Sigmoid colon (tissue), 7 donors: ENCODE data around the gene DLAT. TPM values are rescaled to one million over a fixed set of nuclear protein-coding genes. Genes with fewer than 3 reads are reported as not detected.
"Not testable (repeated sequence)": the region's sequence is repeated elsewhere in the genome, so short reads cannot be mapped to it uniquely, and the experiment has no call there.

Experiments used
- DNase-seq: peaks from one replicate; pipeline ENCODE4 v3.0.0-alpha.2; 2019
- H3K27ac ChIP-seq, 4 donors: fragments of 200-600 bp; sonication (generic); one replicate each; pipeline ENCODE4 v1.5.1; 2016 to 2019; ENCODE audit warnings: mild to moderate bottlenecking in 1 of 4
- H3K27me3 ChIP-seq, 3 donors: fragments of 200-600 bp; sonication (generic); one replicate each; pipeline ENCODE4 v1.5.1; 2019; ENCODE audit warnings: mild to moderate bottlenecking in 1 of 3
- H3K36me3 ChIP-seq, 4 donors: fragments of 200-600 bp; sonication (generic); one replicate each; pipeline ENCODE4 v1.5.1; 2016 to 2019
- H3K4me1 ChIP-seq, 4 donors: fragments of 200-600 bp; sonication (generic); one replicate each; pipeline ENCODE4 v1.5.1; 2017 to 2019
- H3K4me3 ChIP-seq, 4 donors: fragments of 200-600 bp; sonication (generic); one replicate each; pipeline ENCODE4 v1.5.1; 2017 to 2019; ENCODE audit warnings: mild to moderate bottlenecking in 2 of 4, moderate library complexity in 1 of 4
- H3K9me3 ChIP-seq, 4 donors: fragments of 200-600 bp in 3 of 4; sonication (generic) in 3 of 4; one replicate each; pipeline versions ENCODE4 v1.5.1 to v1.6.1; 2013 to 2019
- EP300 ChIP-seq, 4 donors: sonication (generic); formaldehyde crosslinking; IDR thresholded peaks; one replicate each; pipeline ENCODE4 v1.6.1; 2017; ENCODE audit warnings: antibody characterized with exemption in 4 of 4
- POLR2A ChIP-seq, 2 donors: fragments of 450-650 bp; IDR thresholded peaks; one replicate each; pipeline ENCODE4 v1.6.1; 2016; ENCODE audit warnings: antibody characterized with exemption in 2 of 2, mild to moderate bottlenecking in 2 of 2, moderate library complexity in 2 of 2
- POLR2AphosphoS5 ChIP-seq, 4 donors: sonication (generic); formaldehyde crosslinking; IDR thresholded peaks; one replicate each; pipeline ENCODE4 v1.6.1; 2017; ENCODE audit warnings: antibody characterized with exemption in 4 of 4
- WGBS, 2 donors: extraction: QIAGEN DNeasy Blood & Tissue Kit; methylation state at CpG; one replicate each; pipeline ENCODE4 v1.1.7; 2013; 5-methylcytosine and 5-hydroxymethylcytosine counted together
- intact Hi-C: fragments of 100-400 bp; cut with DNase I; formaldehyde crosslinking; loops from one replicate; pipeline ENCODE4 v1.15.1; 2023
- polyA plus RNA-seq, 3 donors: library from polyadenylated mRNA; stranded (reverse); fragments of 200-250 nt; gene quantifications; one replicate each; pipeline ENCODE4 v1.2.3, GENCODE V29; 2013
- total RNA-seq, 4 donors: library from RNA; depleted of rRNA; stranded (reverse); fragments of >200 nt; gene quantifications; one replicate each; pipeline ENCODE4 v1.1.0, GENCODE V29; 2016
- TF ChIP-seq, protein P1 (sequence below), 4 experiments: fragments of 450-650 bp in 3 of 4; fragments of 200-600 bp in 1 of 4; IDR thresholded peaks; one replicate each; pipeline ENCODE4 v1.5.1; 2016 to 2019; ENCODE audit warnings: antibody characterized with exemption in 4 of 4, mild to moderate bottlenecking in 3 of 4, moderate library complexity in 2 of 4
- donor health status: healthy with polysubstance abuse.
- donor health status: Bipolar disorder and iron deficiency.
- donor health status: healthy.

DLAT gene
- total and polyA plus RNA-seq, 7 donors, result 23.2 to 49.0 (median 27.3) TPM

DNA sequence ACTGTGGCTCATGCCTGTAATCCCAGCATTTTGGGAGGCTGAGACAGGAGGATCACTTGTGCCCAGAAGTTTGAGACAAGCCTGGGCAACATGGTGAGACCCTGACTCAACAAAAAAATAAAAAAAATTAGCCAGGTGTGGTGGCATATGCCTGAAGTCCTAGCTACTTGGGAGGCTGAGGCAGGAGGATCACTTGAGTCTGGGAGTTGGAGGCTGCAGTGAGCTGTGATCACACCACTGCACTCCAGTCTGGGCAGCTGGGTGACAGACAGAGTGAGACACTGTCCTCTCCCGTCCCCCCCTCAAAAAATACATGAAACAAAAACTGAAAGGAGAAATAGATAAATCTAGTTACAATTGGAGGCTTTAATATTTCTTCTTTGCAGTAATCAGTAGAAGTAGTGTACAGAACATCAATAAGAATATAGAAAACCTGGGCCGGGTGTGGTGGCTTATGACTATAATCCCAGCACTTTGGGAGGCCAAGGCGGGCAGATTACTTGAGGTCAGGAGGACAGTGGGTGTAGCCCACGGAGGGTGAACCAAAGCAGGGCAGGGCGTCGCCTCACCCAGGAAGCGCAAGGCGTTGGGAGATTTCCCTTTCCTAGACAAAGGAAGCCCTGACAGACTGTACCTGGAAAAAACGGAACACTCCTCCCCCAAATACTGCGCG lies 19.6 kb upstream of the DLAT start:
- Histone ChIP-seq H3K27ac (no peak overlapping the region), H3K36me3 (peaks cover 18 to 45% (median 26%) of the 10 kb centered on the region in 4 donors), H3K4me1 (no peaks in the 10 kb centered on the region), H3K27me3 (no peaks in the 10 kb centered on the region), H3K4me3 (no peak overlapping the region), H3K9me3 (no peaks in the 10 kb centered on the region)
- 44 to 83% methylated on average over 11 of the region's 11 CpGs for WGBS, 2 donors
- no peak for TF ChIP-seq POLR2A (IDR thresholded peaks at IDR 0.05)
- TF ChIP-seq, protein P1, sequence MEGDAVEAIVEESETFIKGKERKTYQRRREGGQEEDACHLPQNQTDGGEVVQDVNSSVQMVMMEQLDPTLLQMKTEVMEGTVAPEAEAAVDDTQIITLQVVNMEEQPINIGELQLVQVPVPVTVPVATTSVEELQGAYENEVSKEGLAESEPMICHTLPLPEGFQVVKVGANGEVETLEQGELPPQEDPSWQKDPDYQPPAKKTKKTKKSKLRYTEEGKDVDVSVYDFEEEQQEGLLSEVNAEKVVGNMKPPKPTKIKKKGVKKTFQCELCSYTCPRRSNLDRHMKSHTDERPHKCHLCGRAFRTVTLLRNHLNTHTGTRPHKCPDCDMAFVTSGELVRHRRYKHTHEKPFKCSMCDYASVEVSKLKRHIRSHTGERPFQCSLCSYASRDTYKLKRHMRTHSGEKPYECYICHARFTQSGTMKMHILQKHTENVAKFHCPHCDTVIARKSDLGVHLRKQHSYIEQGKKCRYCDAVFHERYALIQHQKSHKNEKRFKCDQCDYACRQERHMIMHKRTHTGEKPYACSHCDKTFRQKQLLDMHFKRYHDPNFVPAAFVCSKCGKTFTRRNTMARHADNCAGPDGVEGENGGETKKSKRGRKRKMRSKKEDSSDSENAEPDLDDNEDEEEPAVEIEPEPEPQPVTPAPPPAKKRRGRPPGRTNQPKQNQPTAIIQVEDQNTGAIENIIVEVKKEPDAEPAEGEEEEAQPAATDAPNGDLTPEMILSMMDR (IDR thresholded peaks at IDR 0.05), result no peak
- no peak for TF ChIP-seq POLR2AphosphoS5 (IDR thresholded peaks at IDR 0.05)
- TF ChIP-seq EP300 (IDR thresholded peaks at IDR 0.05), result no peak
- intact Hi-C loops, result no loop called here
- DNase-seq, result no peak

DNA sequence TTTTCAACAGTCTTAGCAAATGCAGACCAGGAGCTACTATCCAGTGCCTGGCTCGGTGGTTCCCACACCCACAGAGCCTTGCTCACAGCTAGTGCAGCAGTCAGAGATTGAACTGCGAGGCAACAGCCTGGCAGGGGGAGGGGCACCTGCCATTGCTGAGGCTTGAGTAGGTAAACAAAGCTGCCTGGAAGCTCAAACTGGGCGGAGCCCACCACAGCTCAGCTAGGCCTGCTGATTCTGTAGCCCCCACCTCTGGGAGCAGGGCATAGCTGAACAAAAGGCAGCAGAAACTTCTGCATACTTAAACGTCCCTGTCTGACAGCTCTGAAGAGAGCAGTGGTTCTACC lies 19.1 kb upstream of the DLAT start:
- H3K4me3 ChIP-seq, H3K4me1 ChIP-seq, H3K27ac ChIP-seq, H3K9me3 ChIP-seq, intact Hi-C loops, DNase-seq, H3K27me3 ChIP-seq: not testable (repeated sequence)
- H3K36me3 ChIP-seq, result peaks cover 15 to 40% (median 21%) of the 10 kb centered on the region in 4 donors
- 46 to 80% methylated on average over 4 of the region's 4 CpGs for WGBS, 2 donors

DNA sequence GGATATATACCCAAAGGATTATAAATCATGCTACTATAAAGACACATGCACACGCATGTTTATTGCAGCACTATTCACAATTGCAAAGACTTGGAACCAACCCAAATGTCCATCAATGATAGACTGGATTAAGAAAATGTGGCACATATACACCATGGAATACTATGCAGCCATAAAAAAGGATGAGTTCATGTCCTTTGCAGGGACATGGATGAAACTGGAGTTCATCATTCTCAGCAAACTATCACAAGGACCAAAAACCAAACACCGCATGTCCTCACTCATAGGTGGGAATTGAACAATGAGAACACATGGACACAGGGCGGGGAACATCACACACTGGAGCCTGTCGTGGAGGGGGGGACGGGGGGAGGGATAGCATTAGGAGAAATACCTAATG lies 13.8 kb upstream of the DLAT start:
- H3K27me3 ChIP-seq, H3K9me3 ChIP-seq, DNase-seq, H3K36me3 ChIP-seq, H3K4me3 ChIP-seq, H3K4me1 ChIP-seq, H3K27ac ChIP-seq, intact Hi-C loops: not testable (repeated sequence)
- 77 to 88% methylated on average over 5 of the region's 5 CpGs for WGBS, 2 donors

DNA sequence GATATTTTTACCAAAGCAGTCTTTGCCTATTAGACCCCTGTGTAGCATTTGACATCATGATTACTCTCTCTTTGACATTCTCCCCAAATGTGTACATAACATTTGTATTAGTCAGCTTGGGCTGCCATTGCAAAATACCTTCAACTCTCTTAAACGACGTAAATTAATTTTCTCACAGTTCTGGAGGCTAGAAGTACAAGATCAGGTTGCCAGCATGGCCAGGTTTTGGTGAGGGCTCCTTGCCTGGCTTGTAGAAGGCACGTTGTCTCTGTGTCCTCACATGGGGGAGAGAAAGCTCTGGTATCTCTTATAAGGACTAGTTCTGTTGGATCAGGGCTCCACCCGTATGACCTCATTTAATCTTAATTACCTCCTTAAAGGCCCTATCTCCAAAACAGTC lies 12.3 kb upstream of the DLAT start:
- H3K27ac ChIP-seq, result peak overlapping the region in 1 of 4 donors; percentile 5
- TF ChIP-seq EP300 (IDR thresholded peaks at IDR 0.05) (no peak), POLR2AphosphoS5 (IDR thresholded peaks at IDR 0.05) (no peak), POLR2A (IDR thresholded peaks at IDR 0.05) (no peak)
- TF ChIP-seq, protein P1 (IDR thresholded peaks at IDR 0.05), result no peak
- intact Hi-C loops, result no loop called here
- no peaks in the 10 kb centered on the region for H3K27me3 ChIP-seq
- H3K36me3 ChIP-seq, result peaks cover 0 to 18% (median 2%) of the 10 kb centered on the region in 4 donors
- 55 to 77% methylated on average over 4 of the region's 4 CpGs for WGBS, 2 donors
- no peaks in the 10 kb centered on the region for H3K4me1 ChIP-seq
- no peak overlapping the region for H3K4me3 ChIP-seq
- DNase-seq, result no peak
- H3K9me3 ChIP-seq, result no peaks in the 10 kb centered on the region

DNA sequence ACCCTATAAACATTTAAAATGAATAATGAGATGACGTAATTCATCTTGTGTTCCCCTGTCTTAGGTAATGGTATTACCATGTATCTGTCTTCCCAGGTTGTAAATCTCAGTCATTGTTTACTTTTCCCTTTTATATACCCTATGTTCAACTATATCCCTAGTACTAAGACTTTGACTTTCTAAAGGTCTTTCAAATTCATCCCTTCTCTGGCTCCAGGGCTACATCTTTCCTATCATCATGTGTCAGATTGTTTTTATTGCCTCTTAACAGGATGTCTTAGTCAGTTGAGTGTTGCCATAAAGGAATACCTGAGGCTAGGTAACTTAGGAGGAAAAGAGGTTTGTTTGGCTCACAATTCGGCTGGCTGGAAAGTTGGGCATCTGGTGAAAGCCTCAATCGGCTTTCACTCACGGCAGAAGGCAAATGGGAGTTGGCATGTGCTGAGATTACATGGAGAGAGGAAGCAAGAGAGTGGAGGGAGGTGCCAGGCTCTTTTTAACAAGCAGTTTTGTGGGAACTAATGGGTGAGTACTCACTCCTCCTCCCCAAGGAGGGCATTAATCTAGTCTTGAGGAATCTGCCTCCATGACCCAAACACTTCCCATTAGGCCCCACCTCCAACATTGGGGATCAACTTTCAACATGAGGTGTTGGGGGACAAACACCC lies 11.6 kb upstream of the DLAT start:
- Histone ChIP-seq H3K27me3 (no peaks in the 10 kb centered on the region), H3K4me3 (no peak overlapping the region), H3K36me3 (peaks cover 0 to 26% (median 4%) of the 10 kb centered on the region in 4 donors), H3K27ac (peak overlapping the region in 1 of 4 donors; percentile 6), H3K4me1 (no peaks in the 10 kb centered on the region), H3K9me3 (no peaks in the 10 kb centered on the region)
- no peak for TF ChIP-seq EP300 (IDR thresholded peaks at IDR 0.05)
- 25 to 67% methylated on average over 4 of the region's 4 CpGs for whole genome bisulfite sequencing, 2 donors
- DNase-seq, result no peak
- intact Hi-C loops, result no loop called here

DNA sequence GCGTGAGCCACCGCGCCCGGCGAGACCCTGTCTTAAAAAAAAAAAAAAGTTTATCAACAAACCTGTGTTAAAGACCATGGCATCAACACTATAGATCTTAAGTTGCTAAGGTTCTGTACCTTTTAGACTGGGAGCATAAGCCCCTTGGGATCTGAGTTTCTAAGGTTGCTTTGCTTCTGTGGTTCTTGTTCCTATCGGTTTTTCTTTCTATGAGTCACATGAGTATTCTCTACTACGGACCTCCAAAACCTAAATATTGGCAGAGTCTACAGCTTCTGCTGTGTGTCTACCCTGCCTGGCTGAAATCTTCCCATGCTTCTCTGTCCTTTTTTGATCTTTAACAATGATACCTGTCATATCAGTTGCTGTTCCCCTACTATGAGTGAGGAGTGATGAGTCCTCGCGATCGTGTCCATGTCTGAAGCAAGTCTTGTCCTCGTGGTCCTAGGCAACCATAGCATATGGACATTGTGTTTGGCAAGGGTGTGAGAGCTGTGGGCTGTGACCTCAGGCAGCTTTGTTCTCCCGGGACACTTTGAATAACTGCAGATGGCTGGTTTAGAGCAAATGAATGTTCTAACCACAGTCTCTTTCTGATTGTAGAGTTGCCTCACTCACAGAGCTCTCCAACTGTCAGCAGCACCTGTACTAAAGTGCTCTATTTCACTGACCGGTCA lies 9.0 kb upstream of the DLAT start:
- intact Hi-C loops, result no loop called here
- no peak for DNase-seq
- 84 to 91% methylated on average over 13 of the region's 13 CpGs for WGBS, 2 donors
- TF ChIP-seq POLR2AphosphoS5 (IDR thresholded peaks at IDR 0.05) (no peak), POLR2A (IDR thresholded peaks at IDR 0.05) (no peak), EP300 (IDR thresholded peaks at IDR 0.05) (no peak)
- TF ChIP-seq, protein P1 (IDR thresholded peaks at IDR 0.05), result no peak
- Histone ChIP-seq H3K36me3 (peaks cover 11 to 52% (median 18%) of the 10 kb centered on the region in 4 donors), H3K9me3 (no peaks in the 10 kb centered on the region), H3K27ac (peak overlapping the region in 2 of 4 donors; percentile 26 to 60), H3K4me3 (no peak overlapping the region), H3K27me3 (no peaks in the 10 kb centered on the region), H3K4me1 (no peaks in the 10 kb centered on the region)
